Frontal cortex (tissue), 4 donors: ENCODE measurements around the gene ADAMTS9. TPM values are rescaled to one million over a fixed set of nuclear protein-coding genes. Genes with fewer than 3 reads are reported as not detected.

Source experiments
- DNase-seq, 2 donors: peaks; one replicate each; pipeline ENCODE4 v3.0.0; 2012; ENCODE audit warnings: low spot score in 2 of 2
- FAIRE-seq: peaks from 2 replicates; lab custom pipeline; 2012; peaks lifted over from hg19 to GRCh38; lab: Jason Lieb, UNC
- total RNA-seq: library from RNA; depleted of rRNA; stranded (reverse); fragments of >200 nt; gene quantifications from one replicate; pipeline ENCODE4 v1.2.3, GENCODE V29; 2014
- donor health status: control.
- donor health status: control.
- donor health status: control.

Gene ADAMTS9
- 24.1 TPM for total RNA-seq

- DNase-seq (peak; percentile 46 to 54), FAIRE-seq (no peak)
Observed at GRCh38 chr3:64687781-64688604, at the start of gene ADAMTS9. Gene ADAMTS9, minus strand, starts transcription at chr3:64688000. Its CDS starts 343 bp downstream, at chr3:64687657.

GRCh38 chr3:64732576-64732975 is 44.8 kb upstream of the ADAMTS9 start:
- no peak for FAIRE-seq
- no peak for DNase-seq

GRCh38 chr3:64730681-64731080 is 42.9 kb upstream of the ADAMTS9 start:
- DNase-seq (no peak), FAIRE-seq (no peak)

GRCh38 chr3:64728994-64729393 is 41.2 kb upstream of the ADAMTS9 start:
- no peak for FAIRE-seq
- no peak for DNase-seq

- FAIRE-seq (no peak), DNase-seq (no peak)
Observed at GRCh38 chr3:64728428-64728827, 40.6 kb upstream of the ADAMTS9 start.

GRCh38 chr3:64726414-64727090 is 38.8 kb upstream of the ADAMTS9 start:
- DNase-seq (no peak), FAIRE-seq (no peak)

GRCh38 chr3:64718976-64719375 is 31.2 kb upstream of the ADAMTS9 start:
- DNase-seq = no peak
- FAIRE-seq = no peak

- FAIRE-seq (no peak), DNase-seq (no peak)
Observed at GRCh38 chr3:64717872-64718613, 30.2 kb upstream of the ADAMTS9 start.

GRCh38 chr3:64717411-64717810 is 29.6 kb upstream of the ADAMTS9 start:
- DNase-seq (no peak), FAIRE-seq (no peak)

- no peak for DNase-seq
- FAIRE-seq = no peak
Observed at GRCh38 chr3:64716110-64716710, 28.4 kb upstream of the ADAMTS9 start.

- FAIRE-seq (no peak), DNase-seq (no peak)
Observed at GRCh38 chr3:64715211-64715982, 27.6 kb upstream of the ADAMTS9 start.

- FAIRE-seq = no peak
- DNase-seq = no peak
Observed at GRCh38 chr3:64708456-64708855, 20.7 kb upstream of the ADAMTS9 start.

GRCh38 chr3:64705946-64706345 is 18.1 kb upstream of the ADAMTS9 start:
- no peak for FAIRE-seq

GRCh38 chr3:64696896-64697295 is 9.1 kb upstream of the ADAMTS9 start:
- DNase-seq = no peak
- FAIRE-seq = no peak

More at GRCh38 chr3:64705946-64706345, 18.1 kb upstream of the ADAMTS9 start:
- DNase-seq = no peak

- no peak for DNase-seq
- FAIRE-seq = no peak
Observed at GRCh38 chr3:64694114-64694513, 6.3 kb upstream of the ADAMTS9 start.

GRCh38 chr3:64693031-64693430 is 5.2 kb upstream of the ADAMTS9 start:
- DNase-seq (no peak), FAIRE-seq (no peak)

- FAIRE-seq = no peak
- DNase-seq = no peak
Observed at GRCh38 chr3:64691051-64691450, 3.3 kb upstream of the ADAMTS9 start.

GRCh38 chr3:64687086-64687780 is 567 bp downstream of the ADAMTS9 start:
- peak in 1 of 2 donors; percentile 7 for DNase-seq
- FAIRE-seq = no peak

- FAIRE-seq = no peak
- DNase-seq = peak in 1 of 2 donors; percentile 34
Observed at GRCh38 chr3:64686446-64686908, 1.3 kb downstream of the ADAMTS9 start.
